HEK293T (cell line): ENCODE data around the gene CADM1.

Source experiments
- ARNT ChIP-seq: fragments of 450-650 bp; IDR thresholded peaks from 2 replicates; pipeline ENCODE4 v1.6.1; 2017; ENCODE audit warnings: mild to moderate bottlenecking
- BHLHE40 ChIP-seq: fragments of 450-650 bp; IDR thresholded peaks from 2 replicates; pipeline ENCODE4 v1.6.1; 2016; ENCODE audit warnings: mild to moderate bottlenecking, moderate library complexity, borderline replicate concordance
- ELF4 ChIP-seq: fragments of 450-650 bp; IDR thresholded peaks from 2 replicates; pipeline ENCODE4 v1.6.1; 2017; ENCODE audit warnings: antibody characterized with exemption
- FOXA1 ChIP-seq: fragments of 450-650 bp; IDR thresholded peaks from 2 replicates; pipeline ENCODE4 v1.6.1; 2016; ENCODE audit warnings: mild to moderate bottlenecking
- FOXK2 ChIP-seq: fragments of 450-650 bp; IDR thresholded peaks from 2 replicates; pipeline ENCODE4 v1.6.1; 2016; ENCODE audit warnings: mild to moderate bottlenecking
- HDGF ChIP-seq: fragments of 450-650 bp; IDR thresholded peaks from 2 replicates; pipeline ENCODE4 v1.6.1; 2017; ENCODE audit warnings: antibody characterized with exemption, borderline replicate concordance
- L3MBTL2 ChIP-seq: fragments of 450-650 bp; conservative IDR thresholded peaks from 2 replicates; pipeline ENCODE4 v1.6.1; 2016; ENCODE audit warnings: mild to moderate bottlenecking
- LEF1 ChIP-seq: fragments of 450-650 bp; IDR thresholded peaks from 2 replicates; pipeline ENCODE4 v1.6.1; 2017; ENCODE audit warnings: mild to moderate bottlenecking, borderline replicate concordance
- SP1 ChIP-seq: fragments of 450-650 bp; IDR thresholded peaks from 2 replicates; pipeline ENCODE4 v1.6.1; 2017
- TARDBP ChIP-seq: fragments of 450-650 bp; IDR thresholded peaks from 2 replicates; pipeline ENCODE4 v1.6.1; 2016

DNA sequence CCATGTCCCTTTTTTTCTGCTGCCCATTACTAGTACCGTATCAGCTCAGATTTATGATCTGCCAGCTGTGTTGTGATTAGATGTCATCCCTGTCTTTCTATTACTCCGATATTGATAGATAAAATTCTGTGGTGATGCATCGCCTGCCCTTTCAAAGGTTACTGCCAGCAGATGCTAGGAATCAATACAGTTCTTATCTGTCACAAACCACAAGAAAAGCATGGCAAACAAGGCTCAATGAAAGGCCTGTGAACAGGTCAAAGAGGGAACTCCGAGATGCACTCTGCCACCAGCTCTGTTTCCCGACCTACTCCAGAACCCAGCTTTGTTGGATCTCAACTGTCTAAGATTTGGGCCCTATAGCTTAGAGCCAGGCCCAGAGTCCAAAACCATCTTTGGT lies 246.0 kb downstream of the CADM1 start:
- TF ChIP-seq L3MBTL2 (no peak), FOXA1 (no peak), FOXK2 (no peak), ARNT (no peak), TARDBP (no peak), ELF4 (no peak), LEF1 (no peak), SP1 (no peak), BHLHE40 (no peak), HDGF (no peak)
